ENCODE data around the gene BCAR3. TPM values are rescaled to one million over a fixed set of nuclear protein-coding genes. Genes with fewer than 3 reads are reported as not detected.

Gene BCAR3
- polyA plus RNA-seq, 2 of the 4 experiments (the other 2 are of a cell fraction): 31.6 to 33.4 TPM

DNA sequence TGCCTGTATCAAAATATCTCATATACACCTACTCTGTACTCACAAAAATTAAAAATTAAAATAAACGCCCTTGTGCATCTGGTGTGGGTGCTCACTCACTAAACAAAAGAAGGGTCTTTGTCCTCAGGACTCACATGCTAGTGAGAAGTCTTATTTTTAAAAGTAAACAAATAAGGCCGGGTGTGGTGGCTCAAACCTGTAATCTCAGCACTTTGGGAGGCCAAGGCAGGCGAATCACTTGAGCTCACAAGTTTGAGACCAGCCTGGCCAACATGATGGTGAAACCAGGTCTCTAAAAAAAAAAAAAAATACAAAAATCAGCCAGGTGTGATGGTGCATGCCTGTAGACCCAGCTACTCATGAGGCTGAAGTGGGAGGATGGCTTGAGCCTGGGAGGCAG lies 51.5 kb downstream of the BCAR3 start (continued):
- TF ChIP-seq CEBPB (IDR thresholded peaks at IDR 0.05): no peak

DNA sequence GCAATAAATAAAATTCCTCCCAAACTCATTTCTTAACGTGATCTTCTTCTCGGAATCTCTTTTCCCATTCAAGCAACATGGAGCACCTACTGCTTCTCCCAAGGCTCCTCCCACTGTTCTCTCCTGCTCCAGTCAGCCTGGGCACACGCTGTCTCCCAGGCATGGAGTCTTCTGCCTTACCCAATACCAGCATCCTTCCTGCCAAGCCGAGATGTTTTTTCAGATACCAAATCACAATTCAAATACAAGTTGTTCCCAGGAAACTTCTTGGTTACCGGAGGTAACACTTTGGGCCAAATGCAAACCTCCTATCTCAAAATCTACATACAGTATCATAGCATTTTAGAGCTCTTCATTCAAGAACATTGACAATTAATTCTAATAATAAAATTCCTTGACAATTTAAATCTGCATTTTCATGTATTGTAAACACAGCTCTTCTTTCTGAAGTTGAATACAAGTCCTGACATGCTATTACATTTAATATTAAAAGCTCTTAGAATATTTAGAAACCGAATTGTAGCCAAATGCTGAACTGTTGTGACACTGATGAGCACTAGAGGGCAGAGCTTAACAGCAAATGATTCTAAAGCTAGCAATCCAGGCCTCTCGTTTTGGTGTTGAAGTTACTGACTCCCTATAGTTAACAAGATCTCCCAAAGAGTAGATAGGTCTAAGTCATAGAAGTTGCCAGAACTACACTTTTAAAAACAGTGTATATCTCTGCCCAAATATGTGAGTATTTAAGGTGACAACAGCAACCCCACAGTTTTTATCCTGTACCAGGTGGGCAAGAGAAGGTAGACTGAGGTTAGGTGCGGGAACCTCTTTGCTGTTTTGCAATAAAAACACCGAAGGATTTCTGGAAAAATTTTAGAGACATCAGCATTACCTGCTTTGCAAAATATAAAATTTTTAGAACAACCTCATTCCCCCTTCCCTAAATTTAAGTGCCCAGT lies 52.3 kb downstream of the BCAR3 start:
- DNase-seq (ENCODE audit: low read depth in 1 of 2, low spot score in 1 of 2) (peak; percentile 43 to 70), ATAC-seq (peak; percentile 70 to 79; a peak in 5 of 6 replicates), FAIRE-seq (peak; percentile 94)
- POLR2A ChIA-PET: interaction anchor here (0.5 to 1.5 kb wide), 6 partner anchors 9 to 217 kb away, joined by 3 to 7 read pairs (median 4); partner anchors contain the start of gene BCAR3
- peak overlapping the region; percentile 54 to 61; a peak in 5 of 6 replicates for H3K27ac ChIP-seq
- peak overlapping the region; percentile 25; the same call in 2 of the 3 replicates for H3K4me2 ChIP-seq
- H3K4me3 ChIP-seq: no peak overlapping the region
- TF ChIP-seq RAD21 (conservative IDR thresholded peaks at IDR 0.05 in 1 of 2, IDR thresholded peaks at IDR 0.05 in 1 of 2) (peak; percentile 91 to 93), EHF (CRISPR knock-in tag; IDR thresholded peaks at IDR 0.05) (no peak), CTCF (IDR thresholded peaks at IDR 0.05) (peak; percentile 85), SMC3 (IDR thresholded peaks at IDR 0.05) (peak; percentile 94), GATA3 (IDR thresholded peaks at IDR 0.05; ENCODE audit: borderline replicate concordance) (no peak), HOXA7 (CRISPR knock-in tag; IDR thresholded peaks at IDR 0.05) (no peak)
- H3K4me1 ChIP-seq: peaks cover 76% of the 10 kb centered on the region
- H3K9me3 ChIP-seq: no peaks in the 10 kb centered on the region
- CTCF ChIA-PET: interaction anchor here (0.6 to 11.5 kb wide), 42 partner anchors 9 to 366 kb away, joined by 3 to 236 read pairs (median 4); partner anchors contain the start of gene BCAR3
- WGBS (ENCODE audit: missing lambda C conversion rate): 56% methylated on average over 9 of the region's 9 CpGs

GRCh38 chr1:93628681-93629080 lies 53.0 kb downstream of the BCAR3 start:
- no peak for FAIRE-seq
- POLR2A ChIA-PET: interaction anchor here (0.9 to 1.5 kb wide), 2 partner anchors 53 to 186 kb away, joined by 4 read pairs; partner anchors contain the start of gene BCAR3

GRCh38 chr1:93625582-93626327 lies 55.9 kb downstream of the BCAR3 start:
- Histone ChIP-seq H3K27ac (peak overlapping the region; percentile 56 to 67; a peak in 5 of 6 replicates), H3K9me3 (no peaks in the 10 kb centered on the region), H3K4me3 (no peak overlapping the region), H3K4me2 (peak overlapping the region; percentile 18; the same call in 1 of the 3 replicates), H3K4me1 (peaks cover 99% of the 10 kb centered on the region)
- ATAC-seq: no peak; a peak in 1 of 6 replicates
- ChIA-PET CTCF (interaction anchor here (0.8 to 11.5 kb wide), 5 partner anchors 11 to 218 kb away, joined by 3 to 236 read pairs (median 7); partner anchors contain the start of gene BCAR3), POLR2A (no interaction called here)
- WGBS (ENCODE audit: missing lambda C conversion rate): 46% methylated on average over 3 of the region's 3 CpGs
- no peak for FAIRE-seq
- TF ChIP-seq NPAS2 (CRISPR knock-in tag; IDR thresholded peaks at IDR 0.05; ENCODE audit: borderline replicate concordance) (no peak), RAD21 (conservative IDR thresholded peaks at IDR 0.05 in 1 of 2, IDR thresholded peaks at IDR 0.05 in 1 of 2) (no peak), PBX3 (IDR thresholded peaks at IDR 0.05) (no peak), HEYL (CRISPR knock-in tag; IDR thresholded peaks at IDR 0.05) (no peak)
- TF ChIP-seq, protein P1, sequence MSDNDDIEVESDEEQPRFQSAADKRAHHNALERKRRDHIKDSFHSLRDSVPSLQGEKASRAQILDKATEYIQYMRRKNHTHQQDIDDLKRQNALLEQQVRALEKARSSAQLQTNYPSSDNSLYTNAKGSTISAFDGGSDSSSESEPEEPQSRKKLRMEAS (IDR thresholded peaks at IDR 0.05): peak; percentile 22; the same call in 1 of the 2 replicates
- no peak for DNase-seq (ENCODE audit: low read depth in 1 of 2, low spot score in 1 of 2)

More at GRCh38 chr1:93628681-93629080, 53.0 kb downstream of the BCAR3 start:
- Histone ChIP-seq H3K27ac (peak overlapping the region; percentile 54 to 65; a peak in 5 of 6 replicates), H3K4me2 (no peak overlapping the region), H3K4me1 (peaks cover 83% of the 10 kb centered on the region), H3K4me3 (no peak overlapping the region), H3K9me3 (no peaks in the 10 kb centered on the region)
- ATAC-seq: no peak
- no peak for TF ChIP-seq MAFK (IDR thresholded peaks at IDR 0.05; ENCODE audit: partially characterized antibody)
- TF ChIP-seq CBX8 (IDR thresholded peaks at IDR 0.05): no peak
- TF ChIP-seq ZSCAN20 (CRISPR knock-in tag; IDR thresholded peaks at IDR 0.05): no peak
- WGBS (ENCODE audit: missing lambda C conversion rate): 85% methylated on average over 3 of the region's 3 CpGs
- DNase-seq (ENCODE audit: low read depth in 1 of 2, low spot score in 1 of 2): no peak
- CTCF ChIA-PET: interaction anchor here (0.8 to 11.5 kb wide), 28 partner anchors 9 to 227 kb away, joined by 3 to 236 read pairs (median 5); partner anchors contain the start of gene BCAR3

All from A549 (cell line).